Stomach (tissue), 4 donors: Measurements from ENCODE around the gene HYAL2.

Source experiments
- EP300 ChIP-seq: sonication (generic); formaldehyde crosslinking; IDR thresholded peaks from one replicate; pipeline ENCODE4 v1.6.1; 2017; ENCODE audit warnings: antibody characterized with exemption
- POLR2A ChIP-seq, 4 donors: fragments of 450-650 bp; IDR thresholded peaks; one replicate each; pipeline ENCODE4 v1.6.1; 2016; ENCODE audit warnings: antibody characterized with exemption in 4 of 4, control low read depth in 2 of 4, mild to moderate bottlenecking in 1 of 4, moderate library complexity in 1 of 4
- TF ChIP-seq, protein P1 (sequence below), 7 experiments: fragments of 450-650 bp in 4 of 7; fragments of 200-600 bp in 3 of 7; sonication (generic) in 3 of 7; IDR thresholded peaks; one replicate each; pipeline ENCODE4 v1.5.1; 2016 to 2019; ENCODE audit warnings: antibody characterized with exemption in 7 of 7, control low read depth in 2 of 7, mild to moderate bottlenecking in 1 of 7

DNA sequence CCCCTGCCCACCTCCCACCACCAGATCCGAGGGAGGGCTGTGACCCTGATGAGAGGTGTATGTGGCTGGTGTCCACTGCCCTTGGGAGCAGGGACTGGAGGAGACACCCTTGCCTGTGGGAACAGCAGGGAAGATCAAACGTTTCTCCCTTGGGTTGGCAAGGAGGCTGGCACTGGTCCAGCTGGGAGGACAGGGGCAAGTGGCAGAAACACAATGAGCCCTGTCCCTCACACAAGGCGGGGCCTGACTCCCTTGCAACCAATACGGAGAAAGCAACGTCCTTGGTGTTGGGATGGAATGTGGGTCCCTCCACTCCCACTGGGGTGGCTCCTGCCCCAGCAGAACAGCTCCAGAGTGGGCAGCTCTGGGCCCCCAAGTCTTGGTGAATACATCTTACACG is 5.2 kb downstream of the HYAL2 start:
- TF ChIP-seq EP300 (no peak), POLR2A (IDR thresholded peaks at IDR 0.05) (no peak)
- TF ChIP-seq, protein P1, sequence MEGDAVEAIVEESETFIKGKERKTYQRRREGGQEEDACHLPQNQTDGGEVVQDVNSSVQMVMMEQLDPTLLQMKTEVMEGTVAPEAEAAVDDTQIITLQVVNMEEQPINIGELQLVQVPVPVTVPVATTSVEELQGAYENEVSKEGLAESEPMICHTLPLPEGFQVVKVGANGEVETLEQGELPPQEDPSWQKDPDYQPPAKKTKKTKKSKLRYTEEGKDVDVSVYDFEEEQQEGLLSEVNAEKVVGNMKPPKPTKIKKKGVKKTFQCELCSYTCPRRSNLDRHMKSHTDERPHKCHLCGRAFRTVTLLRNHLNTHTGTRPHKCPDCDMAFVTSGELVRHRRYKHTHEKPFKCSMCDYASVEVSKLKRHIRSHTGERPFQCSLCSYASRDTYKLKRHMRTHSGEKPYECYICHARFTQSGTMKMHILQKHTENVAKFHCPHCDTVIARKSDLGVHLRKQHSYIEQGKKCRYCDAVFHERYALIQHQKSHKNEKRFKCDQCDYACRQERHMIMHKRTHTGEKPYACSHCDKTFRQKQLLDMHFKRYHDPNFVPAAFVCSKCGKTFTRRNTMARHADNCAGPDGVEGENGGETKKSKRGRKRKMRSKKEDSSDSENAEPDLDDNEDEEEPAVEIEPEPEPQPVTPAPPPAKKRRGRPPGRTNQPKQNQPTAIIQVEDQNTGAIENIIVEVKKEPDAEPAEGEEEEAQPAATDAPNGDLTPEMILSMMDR (IDR thresholded peaks at IDR 0.05): no peak
